T47D (cell line): ENCODE results near the gene PRR20A.
A peak's percentile ranks its signal among the peaks of the same experiment; 100 is the strongest.
"Not testable (repeated sequence)": the region's sequence is repeated elsewhere in the genome, so short reads cannot be mapped to it uniquely, and the experiment has no call there.

Source experiments
- DNase-seq, 2 experiments: peaks; one replicate each; pipeline versions ENCODE4 v3.0.0 to v3.0.0-alpha.2; 2011 to 2012; ENCODE audit warnings: low read depth in 1 of 2, low spot score in 1 of 2
- JUND ChIP-seq: IDR thresholded peaks from 2 replicates; pipeline ENCODE4 v1.6.1; 2012; ENCODE audit warnings: low read depth
- in situ Hi-C: cut with HindIII; loops from 2 replicates; pipeline ENCODE4 v1.10.0; 2016; ENCODE audit warnings: low sequenced_read_pairs, low pct_unique_long_range_greater_than_20kb

PRR20A gene

GRCh38 chr13:57140235-57140968 lies at the start of gene PRR20A:
Gene PRR20A, plus strand, starts transcription at chr13:57140918. Its CDS starts 387 bp downstream, at chr13:57141305.
- DNase-seq, in situ Hi-C loops: not testable (repeated sequence)

GRCh38 chr13:57114945-57115344 lies 25.8 kb upstream of the PRR20A start:
- in situ Hi-C loops = no loop called here
- TF ChIP-seq JUND = no peak
- no peak for DNase-seq

GRCh38 chr13:57123681-57124080 lies 17.0 kb upstream of the PRR20A start:
- no peak for DNase-seq
- in situ Hi-C loops = no loop called here
- no peak for TF ChIP-seq JUND

- in situ Hi-C loops = no loop called here
- no peak for TF ChIP-seq JUND
- DNase-seq = peak in 1 of 2 experiments; percentile 7
These were observed 11.8 kb upstream of the PRR20A start for GRCh38 chr13:57128909-57129308.

- no peak for DNase-seq
- no peak for TF ChIP-seq JUND
- in situ Hi-C loops = no loop called here
These were observed 4.6 kb upstream of the PRR20A start for GRCh38 chr13:57136093-57136492.

GRCh38 chr13:57137585-57137984 lies 3.1 kb upstream of the PRR20A start:
- in situ Hi-C loops = no loop called here
- DNase-seq = no peak
- no peak for TF ChIP-seq JUND

- no peak for DNase-seq
- in situ Hi-C loops = no loop called here
- TF ChIP-seq JUND = no peak
These were observed 1.7 kb upstream of the PRR20A start for GRCh38 chr13:57138988-57139387.

GRCh38 chr13:57139781-57140180 lies 937 bp upstream of the PRR20A start:
- in situ Hi-C loops, DNase-seq: not testable (repeated sequence)

- DNase-seq, in situ Hi-C loops: not testable (repeated sequence)
These were observed 6.5 kb downstream of the PRR20A start, which contains the start of gene PRR20B for GRCh38 chr13:57147188-57147587. Gene PRR20B, plus strand, starts transcription at chr13:57147488. Its CDS starts 387 bp downstream, at chr13:57147875.

- DNase-seq, in situ Hi-C loops: not testable (repeated sequence)
These were observed 7.4 kb downstream of the PRR20A start for GRCh38 chr13:57148106-57148505.

GRCh38 chr13:57153761-57154160 lies 13.0 kb downstream of the PRR20A start, which contains the start of gene PRR20C:
Gene PRR20C, plus strand, starts transcription at chr13:57154061. Its CDS starts 387 bp downstream, at chr13:57154448.
- DNase-seq, in situ Hi-C loops: not testable (repeated sequence)

- DNase-seq, in situ Hi-C loops: not testable (repeated sequence)
These were observed 19.6 kb downstream of the PRR20A start, which contains the start of gene PRR20D for GRCh38 chr13:57160332-57160731. Gene PRR20D, plus strand, starts transcription at chr13:57160632. Its CDS starts 387 bp downstream, at chr13:57161019.

GRCh38 chr13:57166897-57167296 lies 26.2 kb downstream of the PRR20A start, which contains the start of gene PRR20E:
Gene PRR20E, plus strand, starts transcription at chr13:57167197. Its CDS starts 387 bp downstream, at chr13:57167584.
- DNase-seq, in situ Hi-C loops: not testable (repeated sequence)

- DNase-seq = no peak
These were observed 50.9 kb downstream of the PRR20A start for GRCh38 chr13:57191667-57192066.

More at GRCh38 chr13:57191667-57192066, 50.9 kb downstream of the PRR20A start:
- in situ Hi-C loops = no loop called here
- no peak for TF ChIP-seq JUND
